ENCODE results near the gene PATL2.
"Not testable (repeated sequence)": the region's sequence is repeated elsewhere in the genome, so short reads cannot be mapped to it uniquely, and the experiment has no call there.

The PATL2 gene

DNA sequence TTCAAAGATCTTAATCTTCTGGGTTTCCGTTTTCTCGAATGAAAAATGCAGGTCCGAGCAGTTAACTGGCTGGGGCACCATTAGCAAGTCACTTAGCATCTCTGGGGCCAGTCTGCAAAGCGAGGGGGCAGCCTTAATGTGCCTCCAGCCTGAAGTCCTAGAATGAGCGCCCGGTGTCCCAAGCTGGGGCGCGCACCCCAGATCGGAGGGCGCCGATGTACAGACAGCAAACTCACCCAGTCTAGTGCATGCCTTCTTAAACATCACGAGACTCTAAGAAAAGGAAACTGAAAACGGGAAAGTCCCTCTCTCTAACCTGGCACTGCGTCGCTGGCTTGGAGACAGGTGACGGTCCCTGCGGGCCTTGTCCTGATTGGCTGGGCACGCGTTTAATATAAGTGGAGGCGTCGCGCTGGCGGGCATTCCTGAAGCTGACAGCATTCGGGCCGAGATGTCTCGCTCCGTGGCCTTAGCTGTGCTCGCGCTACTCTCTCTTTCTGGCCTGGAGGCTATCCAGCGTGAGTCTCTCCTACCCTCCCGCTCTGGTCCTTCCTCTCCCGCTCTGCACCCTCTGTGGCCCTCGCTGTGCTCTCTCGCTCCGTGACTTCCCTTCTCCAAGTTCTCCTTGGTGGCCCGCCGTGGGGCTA is at the start of gene PATL2, which contains the start of gene B2M:
Gene PATL2, minus strand, starts transcription at position 228 of the 647 bp plus-strand sequence. CDS start 34,833 bp downstream, outside the sequence.
Gene B2M, plus strand, starts transcription at position 422 of the 647 bp plus-strand sequence. Its CDS starts 30 bp downstream, at position 452.
- DNase-seq = peak; percentile 72 to 95

DNA sequence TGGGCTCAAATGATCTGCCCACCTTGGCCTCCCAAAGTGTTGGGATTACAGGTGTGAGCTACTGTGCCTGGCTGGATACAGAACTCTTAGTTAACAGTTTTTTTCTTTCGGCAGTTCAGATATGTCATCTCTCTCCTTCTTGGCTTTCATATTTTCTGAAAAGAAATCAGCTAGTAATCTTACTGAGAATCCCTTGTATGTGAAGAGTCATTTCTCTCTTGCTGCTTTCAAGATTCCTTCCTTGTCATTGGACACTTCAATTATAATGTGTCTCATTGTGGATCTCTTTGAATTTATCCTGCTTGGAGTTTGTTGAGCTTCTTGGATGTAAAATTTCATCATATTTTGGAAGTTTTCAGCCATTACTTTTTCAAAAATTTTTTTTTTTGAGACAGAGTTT is 42.2 kb upstream of the PATL2 start:
- DNase-seq = no peak

DNA sequence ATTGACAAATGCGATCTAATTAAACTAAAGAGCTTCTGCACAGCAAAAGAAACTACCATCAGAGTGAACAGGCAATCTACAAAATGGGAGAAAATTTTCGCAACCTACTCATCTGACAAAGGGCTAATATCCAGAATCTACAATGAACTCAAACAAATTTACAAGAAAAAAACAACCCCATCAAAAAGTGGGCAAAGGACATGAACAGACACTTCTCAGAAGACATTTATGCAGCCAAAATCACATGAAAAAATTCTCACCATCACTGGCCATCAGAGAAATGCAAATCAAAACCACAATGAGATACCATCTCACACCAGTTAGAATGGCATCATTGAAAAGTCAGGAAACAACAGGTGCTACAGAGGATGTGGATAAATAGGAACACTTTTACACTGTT is 32.3 kb upstream of the PATL2 start:
- not testable (repeated sequence) for DNase-seq

DNA sequence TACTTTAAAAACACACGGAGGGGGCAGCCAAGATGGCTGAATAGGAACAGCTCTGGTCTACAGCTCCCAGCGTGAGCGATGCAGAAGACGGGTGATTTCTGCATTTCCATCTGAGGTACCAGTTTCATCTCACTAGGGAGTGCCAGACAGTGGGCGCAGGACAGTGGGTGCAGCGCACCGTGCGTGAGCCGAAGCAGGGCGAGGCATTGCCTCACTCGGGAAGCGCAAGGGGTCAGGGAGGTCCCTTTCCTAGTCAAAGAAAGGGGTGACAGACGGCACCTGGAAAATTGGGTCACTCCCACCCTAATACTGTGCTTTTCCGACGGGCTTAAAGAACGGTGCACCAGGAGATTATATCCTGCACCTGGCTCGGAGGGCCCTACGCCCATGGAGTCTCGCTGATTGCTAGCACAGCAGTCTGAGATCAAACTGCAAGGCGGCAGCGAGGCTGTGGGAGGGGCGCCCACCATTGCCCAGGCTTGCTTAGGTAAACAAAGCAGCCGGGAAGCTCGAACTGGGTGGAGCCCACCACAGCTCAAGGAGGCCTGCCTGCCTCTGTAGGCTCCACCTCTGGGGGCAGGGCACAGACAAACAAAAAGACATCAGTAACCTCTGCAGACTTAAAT is 28.2 kb upstream of the PATL2 start:
- not testable (repeated sequence) for DNase-seq

DNA sequence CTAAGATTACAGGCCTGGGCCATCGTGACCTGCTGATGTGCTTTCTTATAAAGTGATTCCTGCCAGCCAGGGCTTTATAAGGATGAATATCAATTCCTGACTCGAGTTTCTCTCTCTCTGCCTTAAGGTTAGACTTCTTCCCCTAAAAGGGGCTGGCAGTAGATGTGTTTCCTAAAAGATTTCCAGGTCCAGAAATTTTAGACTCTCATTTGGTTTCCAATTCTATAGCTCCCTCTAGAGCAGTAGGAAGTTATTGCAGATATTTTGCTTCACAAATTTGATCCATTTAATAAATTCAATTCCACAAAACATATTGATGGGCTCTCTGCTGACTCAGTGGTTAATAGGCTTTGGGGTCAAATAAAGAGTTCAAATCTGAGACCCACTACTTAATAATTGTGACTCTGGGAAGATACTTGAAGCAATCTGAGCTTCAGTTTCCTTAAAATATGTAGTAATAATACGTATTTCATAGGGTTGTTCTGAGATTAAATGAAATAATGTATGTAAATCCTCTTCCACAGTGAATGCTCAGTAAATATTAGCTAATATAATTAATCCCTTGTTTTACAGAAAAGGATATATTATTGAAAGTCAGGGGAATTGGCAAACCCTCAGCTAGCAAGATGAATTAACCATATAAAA is 27.3 kb upstream of the PATL2 start:
- DNase-seq = peak; percentile 34 to 61

DNA sequence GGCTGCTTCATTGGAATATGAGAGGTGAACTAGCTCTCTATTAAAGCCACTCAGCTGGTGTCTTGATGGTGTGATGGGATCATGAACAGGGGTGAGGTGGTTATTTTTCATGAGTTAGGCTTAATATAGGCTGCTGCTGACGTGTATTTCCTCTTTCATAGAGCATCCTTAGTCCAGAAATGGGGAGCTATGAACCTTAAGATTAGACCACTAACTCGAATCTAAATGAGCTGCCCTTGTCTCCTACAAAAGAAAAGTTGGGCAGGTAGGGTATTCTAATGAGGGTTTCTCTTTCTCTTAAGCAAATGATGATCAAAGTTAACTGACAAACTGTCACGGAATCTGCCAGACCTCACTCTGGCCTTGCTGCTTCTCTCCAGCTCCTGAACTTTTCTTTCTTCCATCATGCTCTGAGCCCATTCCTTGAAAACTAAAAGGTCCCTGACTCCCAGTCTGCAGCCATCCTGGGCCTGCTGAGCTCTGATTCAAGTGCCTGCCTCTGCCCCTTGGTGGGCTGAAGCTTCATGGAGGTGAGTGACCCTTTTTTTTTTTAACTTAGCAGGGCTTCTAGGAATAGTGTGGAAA is 25.1 kb upstream of the PATL2 start, which contains the start of gene TRIM69:
Gene TRIM69, plus strand, starts transcription at position 348 of the 585 bp plus-strand sequence. Its CDS starts 177 bp downstream, at position 525.
- no peak for DNase-seq

DNA sequence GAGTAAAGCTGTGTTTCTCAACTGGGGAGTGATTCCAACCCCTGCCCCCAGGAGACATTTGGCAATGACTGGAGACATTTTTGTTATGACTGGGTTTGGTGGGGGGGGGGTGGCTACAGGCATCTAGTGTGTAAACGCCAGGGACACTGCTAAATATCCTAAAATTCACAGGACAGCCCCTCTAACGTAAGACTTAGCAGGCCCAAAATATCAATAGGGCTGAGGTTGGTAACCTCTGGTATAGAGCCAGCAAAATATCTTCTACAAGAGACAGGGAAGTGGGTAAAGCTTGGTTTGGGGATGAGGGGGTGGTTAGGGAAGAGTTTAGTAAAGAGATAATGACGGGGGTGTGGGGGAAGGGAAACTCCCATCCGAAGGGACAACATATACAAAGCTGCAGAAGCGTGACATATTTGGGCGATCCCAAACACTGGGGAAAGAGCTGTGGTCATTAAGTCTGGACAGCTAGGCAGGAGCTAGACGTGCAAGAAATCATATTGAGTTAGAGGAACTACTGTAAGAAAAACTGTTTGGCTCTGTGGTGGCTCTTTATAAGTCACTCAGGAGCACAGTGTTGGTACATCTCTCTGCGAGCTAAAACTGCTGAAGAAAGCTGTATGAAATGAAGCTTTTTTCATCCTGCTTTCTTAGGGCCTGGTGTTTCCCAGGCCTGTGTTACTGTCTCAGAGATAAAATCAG is 24.5 kb upstream of the PATL2 start:
- no peak for DNase-seq

DNA sequence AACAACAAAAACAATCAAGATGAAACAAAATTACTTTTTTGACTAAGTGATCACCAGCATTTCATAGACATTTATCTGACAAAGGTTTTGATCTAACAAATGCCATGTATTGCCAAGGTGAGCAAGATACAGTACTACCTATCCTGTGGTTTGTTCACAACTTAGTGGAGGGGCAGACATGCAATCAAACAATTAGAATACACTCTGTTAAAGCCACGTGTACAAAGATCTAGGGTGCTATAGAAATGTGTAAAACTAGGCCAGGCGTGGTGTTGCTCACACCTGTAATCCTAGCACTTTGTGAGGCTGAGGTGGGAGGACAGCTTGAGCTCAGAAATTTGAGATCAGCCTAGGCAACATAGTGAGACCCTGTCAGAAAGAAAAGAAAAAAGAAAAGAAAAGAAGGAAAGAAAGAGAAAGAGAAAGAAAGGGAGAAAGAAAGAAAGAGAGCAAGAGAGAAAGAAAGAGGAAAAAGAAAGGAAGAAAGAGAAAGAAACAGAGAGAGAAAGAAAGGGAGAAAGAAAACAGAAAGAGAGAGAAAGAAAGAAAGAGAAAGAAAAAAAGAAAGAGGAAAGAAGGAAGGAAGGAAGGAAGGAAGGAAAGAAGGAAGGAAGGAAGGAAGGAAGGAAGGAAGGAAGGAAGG is 23.8 kb upstream of the PATL2 start:
- DNase-seq = no peak

DNA sequence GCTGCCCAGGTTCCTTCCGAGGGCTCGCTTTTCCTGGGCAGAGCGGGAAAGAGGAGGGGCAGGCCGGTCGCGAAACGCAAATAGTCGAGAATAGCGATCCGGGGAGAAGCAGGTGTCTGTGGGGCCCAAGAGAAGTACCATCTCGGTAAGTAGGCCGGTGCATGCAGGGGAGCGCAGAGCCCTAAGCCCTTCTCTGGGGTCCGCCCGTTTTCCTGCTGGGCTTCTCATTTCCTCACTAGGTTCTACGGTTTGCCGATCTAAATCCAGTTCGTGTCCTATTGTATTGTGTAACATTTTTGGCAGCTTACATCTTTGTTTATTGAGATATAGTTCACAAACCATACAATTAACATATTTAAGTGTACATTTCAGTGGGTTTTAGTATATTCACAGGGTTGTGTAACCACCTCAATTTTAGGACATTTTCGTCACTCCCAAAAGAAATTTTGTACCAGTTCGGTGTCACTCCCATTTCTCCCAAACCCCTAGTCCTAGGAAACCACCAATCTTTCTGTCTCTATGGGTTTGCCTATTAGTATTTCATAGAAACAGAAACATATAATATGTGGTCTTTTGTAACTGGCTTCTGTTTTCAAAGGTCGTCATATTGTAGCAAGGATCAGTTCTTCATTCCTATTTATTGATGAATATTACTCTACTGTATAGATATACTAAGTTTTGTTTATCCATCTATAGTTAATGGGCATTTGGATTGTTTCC is 18.4 kb upstream of the PATL2 start:
- DNase-seq = no peak

GRCh38 chr15:44728576-44729407 is 17.7 kb upstream of the PATL2 start:
- peak; percentile 85 to 95 for DNase-seq

GRCh38 chr15:44728232-44728575 is 17.1 kb upstream of the PATL2 start:
- not testable (repeated sequence) for DNase-seq

DNA sequence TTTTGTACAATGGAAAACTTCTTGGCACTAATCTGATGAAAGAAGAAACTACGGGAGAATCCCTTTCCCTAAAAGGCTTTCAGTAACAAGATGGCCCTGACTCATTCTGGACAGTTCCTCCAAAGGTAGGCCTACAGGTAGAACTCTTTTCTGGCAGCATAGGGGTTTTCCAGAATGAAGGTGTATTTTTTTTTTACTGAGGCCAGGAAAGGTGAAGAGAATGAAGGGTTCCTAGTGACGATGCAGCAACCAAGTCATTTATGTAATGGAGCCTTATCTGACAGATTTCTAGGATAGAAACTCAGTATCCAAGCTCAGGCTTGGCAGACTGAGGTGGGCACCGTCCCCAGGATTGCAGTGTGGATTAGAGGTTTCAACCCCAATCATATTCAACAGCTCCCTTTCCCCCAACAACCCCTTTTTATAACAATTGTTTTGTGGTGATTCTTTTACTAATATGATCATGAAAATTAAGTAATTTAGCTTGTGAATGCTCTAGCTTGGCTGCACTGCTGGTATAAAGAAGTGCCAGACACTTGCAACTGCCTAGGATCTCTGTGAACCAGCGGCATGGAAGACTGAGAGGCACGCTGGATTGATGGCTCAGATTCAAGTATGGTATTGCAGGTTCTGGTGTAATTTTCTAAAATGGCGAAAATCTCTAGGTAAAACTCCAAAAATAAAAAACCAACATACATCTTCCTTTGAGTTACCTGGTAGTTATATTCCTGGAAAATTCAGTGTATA is 16.5 kb upstream of the PATL2 start:
- no peak for DNase-seq

DNA sequence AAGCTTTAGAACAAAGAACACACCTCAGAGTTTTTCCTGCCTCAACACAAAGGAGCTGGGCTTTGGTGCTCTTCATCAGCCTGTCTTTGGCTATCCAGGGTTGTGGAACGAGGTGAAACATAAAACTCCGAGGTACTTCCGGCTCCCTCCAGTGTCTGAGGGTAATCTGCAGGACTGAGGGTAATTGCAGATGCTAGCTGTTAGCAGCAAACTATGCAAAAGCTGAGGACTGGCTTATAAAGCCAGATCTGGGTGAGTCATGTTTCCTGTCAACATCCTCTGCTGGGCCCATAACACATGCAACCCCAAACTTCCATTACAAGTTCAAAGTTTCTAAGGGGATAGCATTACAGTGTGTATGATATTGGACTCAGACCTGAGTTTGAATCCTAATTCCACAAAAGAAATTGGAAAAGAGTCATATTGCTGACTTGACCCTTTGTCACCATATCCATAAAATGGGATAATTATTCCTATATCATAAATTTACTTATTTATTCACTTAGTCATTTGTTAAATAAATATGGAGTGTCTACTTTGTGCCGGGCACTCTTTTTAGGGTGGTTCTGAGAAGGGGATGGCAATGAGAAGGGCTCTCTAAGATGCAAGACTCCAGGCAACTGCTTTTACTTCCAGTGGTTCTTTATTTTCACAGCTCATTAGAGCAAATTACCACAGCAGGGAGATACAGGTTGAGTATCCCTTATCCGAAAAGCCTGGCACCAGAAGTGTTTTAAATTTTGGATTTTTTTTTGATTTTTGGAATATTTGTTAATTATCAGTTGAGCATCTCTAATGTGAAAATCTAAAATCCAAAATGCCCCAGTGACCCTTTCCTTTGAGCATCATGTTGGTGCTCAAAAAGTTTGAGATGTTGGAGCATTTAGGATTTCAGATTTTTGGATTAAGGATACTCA is 15.7 kb upstream of the PATL2 start:
- DNase-seq = no peak

GRCh38 chr15:44726136-44726535 is 15.0 kb upstream of the PATL2 start:
- DNase-seq = no peak

DNA sequence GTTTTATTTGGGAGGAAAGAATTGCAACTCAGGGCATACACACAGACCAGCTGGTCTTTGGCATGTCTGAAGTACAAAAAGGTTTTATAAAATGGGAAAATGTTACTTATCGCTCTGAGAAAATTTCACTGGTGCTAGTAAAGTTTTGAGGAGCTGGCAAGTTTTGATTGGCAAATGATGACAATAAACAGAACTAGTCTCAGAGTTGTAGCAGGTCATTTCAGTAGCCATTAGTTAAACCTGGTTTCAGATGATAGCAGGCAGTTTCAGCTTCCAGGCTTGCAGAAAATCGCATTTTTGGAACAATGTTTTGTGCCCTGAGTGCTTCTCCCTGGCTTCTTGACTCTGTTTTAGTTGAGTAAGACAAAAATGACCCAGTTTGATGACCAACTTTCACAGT is 10.9 kb upstream of the PATL2 start:
- no peak for DNase-seq

GRCh38 chr15:44720460-44721176 is 9.5 kb upstream of the PATL2 start:
- DNase-seq = no peak

GRCh38 chr15:44720000-44720435 is 8.9 kb upstream of the PATL2 start:
- not testable (repeated sequence) for DNase-seq
